ENCODE results near the gene SYNGR3.
A peak's percentile ranks its signal among the peaks of the same experiment; 100 is the strongest.

SYNGR3 gene

GRCh38 chr16:1966460-1966859 is 23.3 kb upstream of the SYNGR3 start, which contains the start of gene RNF151:
RNF151 (plus strand) TSS chr16:1966856; CDS start chr16:1966882, 26 bp downstream.
- TF ChIP-seq SPI1 (IDR thresholded peaks at IDR 0.05; ENCODE audit: low read depth, low read length) (no peak), TAF1 (IDR thresholded peaks at IDR 0.05; ENCODE audit: low read depth, low read length) (no peak), PAX5 (IDR thresholded peaks at IDR 0.05; ENCODE audit: insufficient read depth, low read length, severe bottlenecking) (no peak), POLR2A (IDR thresholded peaks at IDR 0.05; ENCODE audit: low read depth, low read length) (no peak), POU2F2 (IDR thresholded peaks at IDR 0.05; ENCODE audit: low read depth, low read length) (no peak), POLR2AphosphoS5 (IDR thresholded peaks at IDR 0.05; ENCODE audit: low read depth, low read length) (no peak)
- DNase-seq (ENCODE audit: insufficient read length, low spot score) (no peak), FAIRE-seq (no peak)

DNA sequence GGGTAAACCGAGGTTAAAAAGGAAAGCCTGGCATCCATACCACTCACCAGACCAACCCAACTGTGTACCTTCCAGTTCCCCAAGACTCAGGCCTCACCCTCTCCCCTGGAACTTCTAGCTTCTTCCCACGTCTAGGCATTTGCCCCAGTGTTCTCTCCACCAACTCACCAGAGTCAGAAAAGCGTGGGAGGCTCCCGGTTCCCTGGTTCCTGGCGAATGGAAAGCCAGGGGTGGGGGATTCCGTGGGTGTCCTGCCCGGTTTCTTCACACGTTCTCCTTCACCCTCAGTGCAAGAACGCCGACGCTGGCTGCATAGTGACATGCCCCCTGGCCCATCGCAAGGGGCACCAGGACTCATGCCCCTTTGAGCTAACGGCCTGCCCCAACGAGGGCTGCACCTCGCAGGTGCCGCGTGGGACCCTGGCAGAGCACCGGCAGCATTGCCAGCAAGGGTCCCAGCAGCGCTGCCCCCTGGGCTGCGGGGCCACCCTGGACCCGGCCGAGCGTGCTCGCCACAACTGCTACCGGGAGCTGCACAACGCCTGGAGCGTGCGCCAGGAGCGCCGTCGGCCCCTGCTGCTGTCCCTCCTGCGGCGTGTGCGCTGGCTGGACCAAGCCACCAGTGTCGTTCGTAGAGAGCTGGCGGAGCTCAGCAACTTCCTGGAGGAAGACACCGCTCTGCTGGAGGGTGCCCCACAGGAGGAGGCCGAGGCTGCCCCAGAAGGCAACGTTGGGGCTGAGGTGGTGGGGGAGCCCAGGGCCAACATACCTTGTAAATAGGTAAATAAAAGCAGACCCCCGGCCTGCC is 21.4 kb upstream of the SYNGR3 start:
- DNase-seq (ENCODE audit: insufficient read length, low spot score): no peak
- no peak for FAIRE-seq
- TF ChIP-seq TAF1 (IDR thresholded peaks at IDR 0.05; ENCODE audit: low read depth, low read length): no peak
- no peak for TF ChIP-seq PAX5 (IDR thresholded peaks at IDR 0.05; ENCODE audit: insufficient read depth, low read length, severe bottlenecking)
- TF ChIP-seq POLR2AphosphoS5 (IDR thresholded peaks at IDR 0.05; ENCODE audit: low read depth, low read length): no peak
- TF ChIP-seq SPI1 (IDR thresholded peaks at IDR 0.05; ENCODE audit: low read depth, low read length): no peak
- no peak for TF ChIP-seq POLR2A (IDR thresholded peaks at IDR 0.05; ENCODE audit: low read depth, low read length)
- no peak for TF ChIP-seq POU2F2 (IDR thresholded peaks at IDR 0.05; ENCODE audit: low read depth, low read length)

- FAIRE-seq (peak; percentile 100), DNase-seq (ENCODE audit: insufficient read length, low spot score) (peak; percentile 99)
- TF ChIP-seq POLR2AphosphoS5 (IDR thresholded peaks at IDR 0.05; ENCODE audit: low read depth, low read length): peak; percentile 92
- peak; percentile 91 for TF ChIP-seq POLR2A (IDR thresholded peaks at IDR 0.05; ENCODE audit: low read depth, low read length)
- TF ChIP-seq SPI1 (IDR thresholded peaks at IDR 0.05; ENCODE audit: low read depth, low read length): peak; percentile 49
- peak; percentile 77 for TF ChIP-seq TAF1 (IDR thresholded peaks at IDR 0.05; ENCODE audit: low read depth, low read length)
- TF ChIP-seq PAX5 (IDR thresholded peaks at IDR 0.05; ENCODE audit: insufficient read depth, low read length, severe bottlenecking): peak; percentile 75
- TF ChIP-seq POU2F2 (IDR thresholded peaks at IDR 0.05; ENCODE audit: low read depth, low read length): peak; percentile 56; the same call in 1 of the 2 replicates
Observed at GRCh38 chr16:1971796-1972489, 17.8 kb upstream of the SYNGR3 start, which contains the start of gene TBL3. TBL3 (plus strand) TSS chr16:1972053; CDS start chr16:1972165, 112 bp downstream.

- TF ChIP-seq TAF1 (IDR thresholded peaks at IDR 0.05; ENCODE audit: low read depth, low read length) (no peak), POLR2AphosphoS5 (IDR thresholded peaks at IDR 0.05; ENCODE audit: low read depth, low read length) (no peak), SPI1 (IDR thresholded peaks at IDR 0.05; ENCODE audit: low read depth, low read length) (no peak), POU2F2 (IDR thresholded peaks at IDR 0.05; ENCODE audit: low read depth, low read length) (no peak), POLR2A (IDR thresholded peaks at IDR 0.05; ENCODE audit: low read depth, low read length) (no peak), PAX5 (IDR thresholded peaks at IDR 0.05; ENCODE audit: insufficient read depth, low read length, severe bottlenecking) (no peak)
- DNase-seq (ENCODE audit: insufficient read length, low spot score) (no peak), FAIRE-seq (no peak)
Observed at GRCh38 chr16:1972490-1972877, 17.3 kb upstream of the SYNGR3 start.

DNA sequence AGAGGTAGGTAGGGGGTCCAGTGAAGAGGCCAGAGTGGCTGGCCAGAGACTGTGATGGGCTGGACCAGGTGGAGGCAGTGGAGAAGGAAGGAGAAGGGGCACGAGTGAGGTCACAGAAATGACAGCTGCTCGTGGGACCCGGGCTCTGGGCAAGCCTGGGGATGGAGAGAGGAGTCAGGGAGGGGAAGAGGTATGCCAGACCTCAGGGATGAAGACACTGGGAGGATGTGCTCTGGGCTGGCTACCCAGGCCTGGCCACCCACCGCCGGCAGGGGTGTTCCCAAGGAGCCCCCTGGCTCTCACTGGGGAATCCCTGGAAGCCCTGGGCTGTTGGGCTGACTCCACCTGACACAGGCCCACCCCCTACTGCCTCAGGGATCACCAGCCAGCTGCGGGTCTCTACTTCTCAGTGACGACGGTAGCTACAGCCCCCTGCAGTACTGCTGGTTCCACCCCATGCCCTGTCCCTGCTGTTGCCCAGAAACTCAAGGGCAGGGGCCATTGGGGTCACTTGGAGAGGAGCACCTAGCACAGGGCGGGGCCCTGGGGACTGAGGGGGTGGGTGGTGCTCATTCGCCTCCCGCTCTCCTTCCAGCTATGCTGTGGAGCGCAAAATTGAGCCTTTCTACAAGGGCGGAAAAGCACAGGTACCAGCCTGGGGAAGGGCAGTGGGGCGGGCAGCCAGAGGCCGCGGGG is 16.2 kb upstream of the SYNGR3 start:
- no peak for FAIRE-seq
- DNase-seq (ENCODE audit: insufficient read length, low spot score): no peak
- TF ChIP-seq SPI1 (IDR thresholded peaks at IDR 0.05; ENCODE audit: low read depth, low read length) (no peak), TAF1 (IDR thresholded peaks at IDR 0.05; ENCODE audit: low read depth, low read length) (no peak), PAX5 (IDR thresholded peaks at IDR 0.05; ENCODE audit: insufficient read depth, low read length, severe bottlenecking) (no peak), POU2F2 (IDR thresholded peaks at IDR 0.05; ENCODE audit: low read depth, low read length) (no peak), POLR2AphosphoS5 (IDR thresholded peaks at IDR 0.05; ENCODE audit: low read depth, low read length) (no peak), POLR2A (IDR thresholded peaks at IDR 0.05; ENCODE audit: low read depth, low read length) (no peak)

GRCh38 chr16:1974157-1975070 is 15.4 kb upstream of the SYNGR3 start:
- FAIRE-seq: no peak

GRCh38 chr16:1975432-1976215 is 14.1 kb upstream of the SYNGR3 start:
- FAIRE-seq: no peak
- no peak for DNase-seq (ENCODE audit: insufficient read length, low spot score)
- TF ChIP-seq POU2F2 (IDR thresholded peaks at IDR 0.05; ENCODE audit: low read depth, low read length) (no peak), SPI1 (IDR thresholded peaks at IDR 0.05; ENCODE audit: low read depth, low read length) (no peak), POLR2AphosphoS5 (IDR thresholded peaks at IDR 0.05; ENCODE audit: low read depth, low read length) (no peak), TAF1 (IDR thresholded peaks at IDR 0.05; ENCODE audit: low read depth, low read length) (no peak), PAX5 (IDR thresholded peaks at IDR 0.05; ENCODE audit: insufficient read depth, low read length, severe bottlenecking) (no peak)

More at GRCh38 chr16:1974157-1975070, 15.4 kb upstream of the SYNGR3 start:
- DNase-seq (ENCODE audit: insufficient read length, low spot score): no peak
- TF ChIP-seq POLR2A (IDR thresholded peaks at IDR 0.05; ENCODE audit: low read depth, low read length) (no peak), TAF1 (IDR thresholded peaks at IDR 0.05; ENCODE audit: low read depth, low read length) (no peak), PAX5 (IDR thresholded peaks at IDR 0.05; ENCODE audit: insufficient read depth, low read length, severe bottlenecking) (no peak), SPI1 (IDR thresholded peaks at IDR 0.05; ENCODE audit: low read depth, low read length) (no peak)

DNA sequence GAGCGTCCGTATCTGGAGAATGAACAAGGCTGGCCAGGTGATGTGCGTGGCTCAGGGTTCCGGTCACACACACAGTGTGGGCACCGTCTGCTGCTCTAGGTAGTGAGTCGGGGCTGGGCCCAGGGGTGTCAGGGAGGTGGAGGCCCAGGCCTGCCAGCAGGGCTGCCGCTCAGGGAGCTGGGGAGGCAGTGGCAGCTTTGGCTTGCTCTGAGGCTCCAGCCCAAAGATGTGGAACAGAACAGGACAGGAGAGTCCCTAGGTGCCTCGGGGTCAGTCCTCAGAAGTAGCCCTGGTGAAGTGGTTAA is 13.6 kb upstream of the SYNGR3 start:
- FAIRE-seq: no peak
- no peak for TF ChIP-seq POU2F2 (IDR thresholded peaks at IDR 0.05; ENCODE audit: low read depth, low read length)
- TF ChIP-seq PAX5 (IDR thresholded peaks at IDR 0.05; ENCODE audit: insufficient read depth, low read length, severe bottlenecking): no peak
- TF ChIP-seq TAF1 (IDR thresholded peaks at IDR 0.05; ENCODE audit: low read depth, low read length): no peak
- no peak for TF ChIP-seq SPI1 (IDR thresholded peaks at IDR 0.05; ENCODE audit: low read depth, low read length)
- no peak for TF ChIP-seq POLR2AphosphoS5 (IDR thresholded peaks at IDR 0.05; ENCODE audit: low read depth, low read length)
- no peak for TF ChIP-seq POLR2A (IDR thresholded peaks at IDR 0.05; ENCODE audit: low read depth, low read length)
- DNase-seq (ENCODE audit: insufficient read length, low spot score): no peak

All from GM12891 (cell line).